Stimulated activated CD8-positive, alpha-beta memory T cell treated with anti-CD3 and anti-CD28 coated beads, Interleukin-12 subunit alpha, Interleukin-12 subunit beta, amount 100 ng/mL, for 4 hours (primary cell): ENCODE measurements around the gene OR5T2.
"Not testable (repeated sequence)": the region's sequence is repeated elsewhere in the genome, so short reads cannot be mapped to it uniquely, and the experiment has no call there.

ENCODE experiments used
- DNase-seq: peaks from one replicate; pipeline ENCODE4 v3.0.0-alpha.2; 2020; ENCODE audit warnings: low read depth

OR5T2 gene

GRCh38 chr11:56234155-56234554 lies at the start of gene OR5T2:
OR5T2 (minus strand) TSS chr11:56234255; CDS start chr11:56233062, 1,193 bp downstream.
- DNase-seq, result no peak

- no peak for DNase-seq
These were observed 39.8 kb upstream of the OR5T2 start, which contains the start of gene OR5T1 for GRCh38 chr11:56273854-56274253. OR5T1 (plus strand) TSS chr11:56274154; CDS start chr11:56275639, 1,485 bp downstream.

GRCh38 chr11:56271092-56271491 lies 37.0 kb upstream of the OR5T2 start:
- no peak for DNase-seq

GRCh38 chr11:56251954-56252353 lies 17.9 kb upstream of the OR5T2 start, which contains the start of gene OR5T3:
OR5T3 (plus strand) TSS chr11:56252254; CDS start chr11:56252254, 0 bp downstream.
- no peak for DNase-seq

- not testable (repeated sequence) for DNase-seq
These were observed 14.3 kb downstream of the OR5T2 start for GRCh38 chr11:56219735-56220134.

GRCh38 chr11:56214537-56214936 lies 19.5 kb downstream of the OR5T2 start:
- DNase-seq, result no peak

- DNase-seq, result no peak
These were observed 26.3 kb downstream of the OR5T2 start for GRCh38 chr11:56207790-56208189.

GRCh38 chr11:56197367-56197766 lies 36.7 kb downstream of the OR5T2 start:
- no peak for DNase-seq

GRCh38 chr11:56196705-56197104 lies 37.4 kb downstream of the OR5T2 start:
- no peak for DNase-seq

GRCh38 chr11:56188602-56189001 lies 45.5 kb downstream of the OR5T2 start:
- DNase-seq, result no peak

- no peak for DNase-seq
These were observed 50.6 kb downstream of the OR5T2 start for GRCh38 chr11:56183459-56183858.
